ENCODE data around the gene LRRC8A.
A peak's percentile ranks its signal among the peaks of the same experiment; 100 is the strongest.
"Not testable (repeated sequence)": the region's sequence is repeated elsewhere in the genome, so short reads cannot be mapped to it uniquely, and the experiment has no call there.

LRRC8A gene

GRCh38 chr9:128943832-128944620 lies 62.1 kb downstream of the LRRC8A start:
- no peak overlapping the region for H3K4me3 Mint-ChIP-seq
- ATAC-seq, result no peak
- no peaks in the 10 kb centered on the region for H3K27me3 Mint-ChIP-seq
- H3K4me1 Mint-ChIP-seq, result peaks cover 28% of the 10 kb centered on the region
- H3K9me3 Mint-ChIP-seq, result no peaks in the 10 kb centered on the region
- H3K27ac Mint-ChIP-seq, result no peak overlapping the region
- H3K36me3 Mint-ChIP-seq, result peaks cover 8% of the 10 kb centered on the region

GRCh38 chr9:128944966-128945365 lies 63.0 kb downstream of the LRRC8A start:
- H3K27me3 Mint-ChIP-seq, H3K4me3 Mint-ChIP-seq, ATAC-seq, H3K9me3 Mint-ChIP-seq, H3K27ac Mint-ChIP-seq, H3K36me3 Mint-ChIP-seq: not testable (repeated sequence)
- peaks cover 28% of the 10 kb centered on the region for H3K4me1 Mint-ChIP-seq

GRCh38 chr9:128945798-128946501 lies 64.0 kb downstream of the LRRC8A start:
- peak overlapping the region; percentile 95 for H3K27ac Mint-ChIP-seq
- H3K9me3 Mint-ChIP-seq, result no peaks in the 10 kb centered on the region
- no peaks in the 10 kb centered on the region for H3K27me3 Mint-ChIP-seq
- peak overlapping the region; percentile 88 for H3K4me3 Mint-ChIP-seq
- H3K36me3 Mint-ChIP-seq, result peaks cover 8% of the 10 kb centered on the region
- peaks cover 28% of the 10 kb centered on the region for H3K4me1 Mint-ChIP-seq
- no peak for ATAC-seq

GRCh38 chr9:128946571-128947276 lies 64.8 kb downstream of the LRRC8A start:
- peak; percentile 50 for ATAC-seq
- Mint-ChIP-seq H3K36me3 (peaks cover 8% of the 10 kb centered on the region), H3K4me1 (peaks cover 28% of the 10 kb centered on the region)

GRCh38 chr9:128947277-128947526 lies 65.3 kb downstream of the LRRC8A start:
- Mint-ChIP-seq H3K36me3 (peaks cover 8% of the 10 kb centered on the region), H3K4me3 (peak overlapping the region; percentile 88), H3K9me3 (no peaks in the 10 kb centered on the region), H3K27ac (peak overlapping the region; percentile 95), H3K27me3 (no peaks in the 10 kb centered on the region), H3K4me1 (peaks cover 28% of the 10 kb centered on the region)
- ATAC-seq, result no peak

More at GRCh38 chr9:128946571-128947276, 64.8 kb downstream of the LRRC8A start:
- no peaks in the 10 kb centered on the region for H3K9me3 Mint-ChIP-seq
- H3K27me3 Mint-ChIP-seq, result no peaks in the 10 kb centered on the region
- peak overlapping the region; percentile 88 for H3K4me3 Mint-ChIP-seq
- peak overlapping the region; percentile 95 for H3K27ac Mint-ChIP-seq

- Mint-ChIP-seq H3K4me1 (peaks cover 28% of the 10 kb centered on the region), H3K9me3 (no peaks in the 10 kb centered on the region), H3K27me3 (no peaks in the 10 kb centered on the region), H3K27ac (peak within 1 kb of the TSS; percentile 95), H3K36me3 (peaks cover 8% of the 10 kb centered on the region), H3K4me3 (peak within 1 kb of the TSS; percentile 88)
- peak; percentile 91 for ATAC-seq
Measured at GRCh38 chr9:128947527-128948301, 65.8 kb downstream of the LRRC8A start, which contains the start of the genes DOLK and NUP188. Gene DOLK, minus strand, starts transcription at chr9:128947603. Its CDS starts 300 bp downstream, at chr9:128947303. Gene NUP188, plus strand, starts transcription at chr9:128947699. Its CDS starts 21 bp downstream, at chr9:128947720.

- ATAC-seq, H3K4me1 Mint-ChIP-seq, H3K27me3 Mint-ChIP-seq, H3K27ac Mint-ChIP-seq, H3K9me3 Mint-ChIP-seq, H3K4me3 Mint-ChIP-seq: not testable (repeated sequence)
- H3K36me3 Mint-ChIP-seq, result peaks cover 43% of the 10 kb centered on the region
Measured at GRCh38 chr9:128961403-128961802, 79.5 kb downstream of the LRRC8A start.
